ENCODE results near the gene RECK.

DNA sequence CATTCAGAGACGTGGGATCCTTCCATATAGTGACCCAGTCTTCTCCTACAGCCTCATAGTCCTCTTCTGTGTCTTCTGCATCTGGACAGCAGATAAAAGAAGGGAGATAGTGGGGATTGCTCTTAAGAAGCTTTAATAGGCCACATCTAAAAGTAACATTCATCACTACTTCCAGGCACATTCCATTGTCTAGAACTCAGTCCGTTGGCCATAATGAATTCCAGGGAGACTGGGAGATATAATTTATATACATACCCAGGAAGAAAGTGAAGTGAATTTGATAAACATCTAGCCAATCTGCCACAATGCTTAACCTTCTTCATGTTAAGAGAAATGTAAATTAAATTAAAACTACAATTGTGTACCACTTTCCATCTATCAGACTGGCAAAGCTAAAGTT lies 77.3 kb downstream of the RECK start:
- TF ChIP-seq, protein P1, sequence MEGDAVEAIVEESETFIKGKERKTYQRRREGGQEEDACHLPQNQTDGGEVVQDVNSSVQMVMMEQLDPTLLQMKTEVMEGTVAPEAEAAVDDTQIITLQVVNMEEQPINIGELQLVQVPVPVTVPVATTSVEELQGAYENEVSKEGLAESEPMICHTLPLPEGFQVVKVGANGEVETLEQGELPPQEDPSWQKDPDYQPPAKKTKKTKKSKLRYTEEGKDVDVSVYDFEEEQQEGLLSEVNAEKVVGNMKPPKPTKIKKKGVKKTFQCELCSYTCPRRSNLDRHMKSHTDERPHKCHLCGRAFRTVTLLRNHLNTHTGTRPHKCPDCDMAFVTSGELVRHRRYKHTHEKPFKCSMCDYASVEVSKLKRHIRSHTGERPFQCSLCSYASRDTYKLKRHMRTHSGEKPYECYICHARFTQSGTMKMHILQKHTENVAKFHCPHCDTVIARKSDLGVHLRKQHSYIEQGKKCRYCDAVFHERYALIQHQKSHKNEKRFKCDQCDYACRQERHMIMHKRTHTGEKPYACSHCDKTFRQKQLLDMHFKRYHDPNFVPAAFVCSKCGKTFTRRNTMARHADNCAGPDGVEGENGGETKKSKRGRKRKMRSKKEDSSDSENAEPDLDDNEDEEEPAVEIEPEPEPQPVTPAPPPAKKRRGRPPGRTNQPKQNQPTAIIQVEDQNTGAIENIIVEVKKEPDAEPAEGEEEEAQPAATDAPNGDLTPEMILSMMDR (conservative IDR thresholded peaks at IDR 0.05), result no peak
- no peak for TF ChIP-seq ZFX (IDR thresholded peaks at IDR 0.05)
